Nephron (organoid): Measurements from ENCODE around the gene CENPP.

Experiments used
- H3K27ac Mint-ChIP-seq, 3 experiments: 2 replicates each; pipeline ENCODE4 v1.8.0; 2020; ENCODE audit warnings: mixed read lengths in 3 of 3, mild to moderate bottlenecking in 2 of 3, moderate library complexity in 1 of 3
- H3K27me3 Mint-ChIP-seq: 2 replicates; pipeline ENCODE4 v1.8.0; 2021; ENCODE audit warnings: low read depth, mild to moderate bottlenecking, moderate library complexity, mixed read lengths
- H3K36me3 Mint-ChIP-seq: 2 replicates; pipeline ENCODE4 v1.8.0; 2020; ENCODE audit warnings: low read depth, mixed read lengths
- H3K4me1 Mint-ChIP-seq: 2 replicates; pipeline ENCODE4 v1.8.0; 2020; ENCODE audit warnings: mixed read lengths
- H3K4me3 Mint-ChIP-seq, 3 experiments: 2 replicates each; pipeline ENCODE4 v1.8.0; 2020; ENCODE audit warnings: mild to moderate bottlenecking in 3 of 3, mixed read lengths in 3 of 3, moderate library complexity in 2 of 3
- H3K9me3 Mint-ChIP-seq: 2 replicates; pipeline ENCODE4 v1.8.0; 2020; ENCODE audit warnings: mixed read lengths
- CTCF ChIP-seq, 3 experiments: fragments of 200-600 bp; sonication (generic); IDR thresholded peaks; one replicate each; pipeline ENCODE4 v1.5.0; 2021; ENCODE audit warnings: antibody characterized with exemption in 3 of 3; ENCODE audit not compliant: unreplicated experiment in 3 of 3

Gene CENPP

GRCh38 chr9:92384375-92384774 is 58.6 kb downstream of the CENPP start:
- Mint-ChIP-seq H3K27ac (no peak overlapping the region), H3K27me3 (no peaks in the 10 kb centered on the region), H3K4me1 (no peaks in the 10 kb centered on the region), H3K9me3 (no peaks in the 10 kb centered on the region), H3K4me3 (no peak overlapping the region), H3K36me3 (peaks cover 4% of the 10 kb centered on the region)
- TF ChIP-seq CTCF (IDR thresholded peaks at IDR 0.05; ENCODE audit: unreplicated experiment in 3 of 3), result no peak

- no peaks in the 10 kb centered on the region for H3K9me3 Mint-ChIP-seq
- no peak for TF ChIP-seq CTCF (IDR thresholded peaks at IDR 0.05; ENCODE audit: unreplicated experiment in 3 of 3)
- H3K4me3 Mint-ChIP-seq, result no peak overlapping the region
- H3K36me3 Mint-ChIP-seq, result peaks cover 4% of the 10 kb centered on the region
- H3K4me1 Mint-ChIP-seq, result no peaks in the 10 kb centered on the region
- H3K27ac Mint-ChIP-seq, result no peak overlapping the region
- H3K27me3 Mint-ChIP-seq, result no peaks in the 10 kb centered on the region
These were observed 59.2 kb downstream of the CENPP start for GRCh38 chr9:92385001-92385400.

GRCh38 chr9:92385477-92385876 is 59.7 kb downstream of the CENPP start:
- Mint-ChIP-seq H3K36me3 (peaks cover 4% of the 10 kb centered on the region), H3K4me3 (no peak overlapping the region), H3K27me3 (no peaks in the 10 kb centered on the region), H3K27ac (peak overlapping the region in 1 of 3 experiments; percentile 6), H3K9me3 (no peaks in the 10 kb centered on the region), H3K4me1 (no peaks in the 10 kb centered on the region)
- no peak for TF ChIP-seq CTCF (IDR thresholded peaks at IDR 0.05; ENCODE audit: unreplicated experiment in 3 of 3)

- Mint-ChIP-seq H3K9me3 (no peaks in the 10 kb centered on the region), H3K4me3 (no peak overlapping the region), H3K27ac (peak overlapping the region in 1 of 3 experiments; percentile 6), H3K27me3 (no peaks in the 10 kb centered on the region), H3K36me3 (peaks cover 4% of the 10 kb centered on the region), H3K4me1 (no peaks in the 10 kb centered on the region)
- TF ChIP-seq CTCF (IDR thresholded peaks at IDR 0.05; ENCODE audit: unreplicated experiment in 3 of 3), result no peak
These were observed 60.2 kb downstream of the CENPP start for GRCh38 chr9:92385953-92386352.

GRCh38 chr9:92392690-92393089 is 66.9 kb downstream of the CENPP start:
- Mint-ChIP-seq H3K36me3 (peaks cover 18% of the 10 kb centered on the region), H3K27ac (no peak overlapping the region), H3K4me3 (no peak overlapping the region), H3K4me1 (peaks cover 4% of the 10 kb centered on the region), H3K27me3 (no peaks in the 10 kb centered on the region), H3K9me3 (no peaks in the 10 kb centered on the region)
- no peak for TF ChIP-seq CTCF (IDR thresholded peaks at IDR 0.05; ENCODE audit: unreplicated experiment in 3 of 3)

- no peak for TF ChIP-seq CTCF (IDR thresholded peaks at IDR 0.05; ENCODE audit: unreplicated experiment in 3 of 3)
- Mint-ChIP-seq H3K27me3 (no peaks in the 10 kb centered on the region), H3K4me1 (peaks cover 4% of the 10 kb centered on the region), H3K4me3 (no peak overlapping the region), H3K27ac (peak overlapping the region in 1 of 3 experiments; percentile 49), H3K9me3 (peaks cover 9% of the 10 kb centered on the region), H3K36me3 (peaks cover 27% of the 10 kb centered on the region)
These were observed 67.9 kb downstream of the CENPP start for GRCh38 chr9:92393686-92394085.
